Measurements from ENCODE around the gene SYCP1.

The SYCP1 gene

DNA sequence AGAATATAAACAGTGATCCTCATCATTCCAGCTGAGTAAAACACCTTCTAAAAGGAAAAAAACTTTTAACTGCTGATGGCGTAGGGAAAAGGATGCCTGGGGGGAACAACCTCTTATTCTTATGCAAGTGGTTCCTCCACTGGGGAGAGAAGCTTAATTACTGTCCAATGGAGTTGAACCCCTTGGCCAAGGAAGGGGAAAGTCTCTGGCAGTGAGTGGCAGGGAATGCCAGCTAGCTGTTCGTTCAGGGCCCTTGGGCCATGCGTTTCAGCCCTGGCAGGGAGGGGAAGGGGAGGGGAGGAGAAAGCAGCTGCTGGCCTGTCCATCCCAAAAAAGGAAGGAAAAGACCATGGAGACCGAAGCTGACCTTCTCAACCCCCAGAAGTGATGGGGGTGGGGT, 22.6 kb upstream of the SYCP1 start:
- H3K4me3 ChIP-seq (replicated peaks in 1 of 2; ENCODE audit: low read depth in 2 of 2, low read length in 2 of 2) = no peak overlapping the region
- no peak for DNase-seq (ENCODE audit: low read depth in 2 of 2)
- no peak for TF ChIP-seq CTCF (IDR thresholded peaks at IDR 0.05; ENCODE audit: low read depth, low read length)

DNA sequence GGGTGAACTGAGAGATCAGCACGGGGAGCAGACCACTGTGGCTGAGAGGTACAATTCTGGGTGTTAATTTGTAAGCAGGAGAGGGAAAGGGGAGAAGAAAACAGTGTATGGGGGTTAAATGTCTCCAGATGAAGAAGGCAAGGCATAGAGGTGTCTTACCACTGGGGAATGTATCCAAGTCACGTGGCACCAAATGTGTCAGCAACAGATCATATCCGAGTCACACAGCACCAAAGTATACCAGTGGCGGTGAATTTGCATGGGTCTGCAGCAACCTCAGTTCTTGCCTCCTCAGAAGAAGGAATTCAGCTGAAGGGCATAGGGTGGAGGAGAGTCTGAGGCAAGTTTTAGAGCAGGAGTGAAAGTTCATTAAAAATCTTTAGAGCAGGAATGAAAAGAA, 21.2 kb upstream of the SYCP1 start:
- DNase-seq (ENCODE audit: low read depth in 2 of 2) = peak in 1 of 2 donors; percentile 11
- no peak overlapping the region for H3K4me3 ChIP-seq (replicated peaks in 1 of 2; ENCODE audit: low read depth in 2 of 2, low read length in 2 of 2)
- no peak for TF ChIP-seq CTCF (IDR thresholded peaks at IDR 0.05; ENCODE audit: low read depth, low read length)

DNA sequence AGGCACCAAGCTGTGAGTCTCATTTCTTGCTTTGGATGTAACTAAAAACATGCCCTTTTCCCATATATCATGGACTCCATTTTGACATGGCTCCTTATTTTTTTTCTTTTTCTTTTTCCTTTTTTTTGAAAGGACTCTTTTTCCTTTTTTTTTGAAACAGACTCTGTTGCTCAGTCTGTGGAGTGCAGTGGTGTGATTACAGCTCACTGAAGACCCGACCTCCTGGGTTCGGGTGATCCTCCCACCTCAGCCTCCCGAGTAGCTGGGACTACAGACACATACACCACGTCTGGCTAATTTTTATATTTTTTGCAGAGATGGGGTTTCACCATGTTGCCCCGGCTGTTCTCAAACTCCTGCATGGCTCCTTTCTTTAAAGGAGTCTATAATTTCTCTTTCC, 10.4 kb upstream of the SYCP1 start:
- DNase-seq (ENCODE audit: low read depth in 2 of 2) = no peak
- no peak overlapping the region for H3K4me3 ChIP-seq (replicated peaks in 1 of 2; ENCODE audit: low read depth in 2 of 2, low read length in 2 of 2)
- no peak for TF ChIP-seq CTCF (IDR thresholded peaks at IDR 0.05; ENCODE audit: low read depth, low read length)

GRCh38 chr1:114853584-114853983, 1.1 kb upstream of the SYCP1 start:
- no peak for TF ChIP-seq CTCF (IDR thresholded peaks at IDR 0.05; ENCODE audit: low read depth, low read length)
- no peak for DNase-seq (ENCODE audit: low read depth in 2 of 2)
- no peak overlapping the region for H3K4me3 ChIP-seq (replicated peaks in 1 of 2; ENCODE audit: low read depth in 2 of 2, low read length in 2 of 2)

DNA sequence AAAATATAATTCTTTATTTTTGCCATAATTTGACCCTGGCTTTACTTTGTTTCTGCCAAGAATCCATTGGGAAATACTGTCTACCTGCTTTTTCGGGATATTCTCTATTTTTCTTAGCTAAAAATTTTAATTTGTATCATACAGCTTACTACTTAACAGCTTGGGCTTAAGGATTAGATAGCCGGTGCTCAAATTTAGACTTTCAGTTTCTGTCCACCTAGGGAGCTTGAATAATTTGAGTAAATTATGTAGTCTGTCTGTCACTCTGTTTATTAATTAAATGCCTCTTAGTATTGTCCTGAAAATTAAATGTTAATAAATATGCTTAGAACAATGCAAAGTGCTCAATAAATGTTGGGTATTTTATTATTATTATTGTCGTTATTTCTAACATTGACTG, 6.7 kb downstream of the SYCP1 start:
- TF ChIP-seq CTCF (IDR thresholded peaks at IDR 0.05; ENCODE audit: low read depth, low read length) = no peak
- no peak for DNase-seq (ENCODE audit: low read depth in 2 of 2)
- H3K4me3 ChIP-seq (replicated peaks in 1 of 2; ENCODE audit: low read depth in 2 of 2, low read length in 2 of 2) = no peak overlapping the region

DNA sequence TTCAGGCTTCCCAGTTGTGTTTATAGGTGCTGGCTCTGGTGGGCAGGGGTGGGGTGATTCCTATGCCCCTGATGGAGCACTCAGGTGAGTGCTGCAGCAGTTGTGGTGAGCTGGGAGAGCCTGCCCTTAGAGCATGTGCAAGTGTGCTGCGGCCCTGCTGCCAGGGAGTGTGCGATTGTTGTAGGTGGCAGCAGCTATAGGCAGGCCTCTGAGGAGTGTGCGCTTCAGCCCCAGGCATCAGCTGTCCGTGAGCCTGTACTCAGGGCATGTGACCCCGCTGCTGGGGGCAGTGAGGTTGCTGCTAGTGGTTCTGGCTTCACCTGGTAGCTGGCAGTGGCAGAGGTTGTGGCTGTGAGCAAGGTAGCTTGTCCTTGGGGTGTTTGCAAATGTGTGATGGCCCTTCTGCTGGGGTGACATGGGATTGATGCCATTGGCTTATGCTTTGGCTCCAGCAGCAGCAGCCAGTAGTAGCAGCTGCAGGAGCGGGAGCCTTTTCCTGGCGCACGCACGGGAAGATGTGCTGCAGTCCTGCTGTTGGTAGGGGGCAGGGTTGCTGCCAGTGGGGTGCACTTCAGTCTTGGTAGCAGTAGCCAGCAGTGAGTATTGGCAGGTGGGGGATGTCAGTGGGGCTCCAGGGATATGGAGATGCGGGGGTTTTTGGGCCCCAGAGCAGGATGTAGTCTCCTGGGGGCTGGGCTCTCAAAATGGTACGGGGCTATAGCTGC, 37.7 kb downstream of the SYCP1 start:
- no peak overlapping the region for H3K4me3 ChIP-seq (replicated peaks in 1 of 2; ENCODE audit: low read depth in 2 of 2, low read length in 2 of 2)
- no peak for DNase-seq (ENCODE audit: low read depth in 2 of 2)
- TF ChIP-seq CTCF (IDR thresholded peaks at IDR 0.05; ENCODE audit: low read depth, low read length) = no peak

DNA sequence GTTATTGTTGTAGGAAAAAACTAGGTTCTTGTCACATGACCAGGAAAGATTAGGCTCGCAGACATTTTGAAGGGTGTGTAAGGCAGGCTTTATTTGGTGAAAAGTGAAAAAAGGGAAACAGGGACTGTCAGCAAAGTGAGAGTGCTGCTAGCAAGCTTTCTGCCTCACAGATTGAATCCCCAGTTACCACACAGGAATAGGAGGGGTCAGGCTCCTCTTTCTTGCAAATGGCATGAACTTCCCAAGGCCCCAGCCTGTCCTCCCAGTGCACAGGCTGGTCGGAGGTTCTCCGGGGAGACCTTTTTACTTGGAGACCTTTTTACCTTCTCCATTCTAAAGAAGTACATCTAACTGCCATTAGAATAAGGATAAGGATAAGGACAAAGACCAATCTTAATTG, 42.1 kb downstream of the SYCP1 start:
- H3K4me3 ChIP-seq (replicated peaks in 1 of 2; ENCODE audit: low read depth in 2 of 2, low read length in 2 of 2) = no peak overlapping the region
- no peak for TF ChIP-seq CTCF (IDR thresholded peaks at IDR 0.05; ENCODE audit: low read depth, low read length)
- DNase-seq (ENCODE audit: low read depth in 2 of 2) = no peak
